ENCODE measurements around the gene AKT1.
"Not testable (repeated sequence)": the region's sequence is repeated elsewhere in the genome, so short reads cannot be mapped to it uniquely, and the experiment has no call there.

AKT1 gene

GRCh38 chr14:104824353-104824997, 28.9 kb upstream of the AKT1 start:
- Mint-ChIP-seq H3K4me3 (no peak overlapping the region), H3K27ac (no peak overlapping the region)
- intact Hi-C loops (cut with micrococcal nuclease), result no loop called here

DNA sequence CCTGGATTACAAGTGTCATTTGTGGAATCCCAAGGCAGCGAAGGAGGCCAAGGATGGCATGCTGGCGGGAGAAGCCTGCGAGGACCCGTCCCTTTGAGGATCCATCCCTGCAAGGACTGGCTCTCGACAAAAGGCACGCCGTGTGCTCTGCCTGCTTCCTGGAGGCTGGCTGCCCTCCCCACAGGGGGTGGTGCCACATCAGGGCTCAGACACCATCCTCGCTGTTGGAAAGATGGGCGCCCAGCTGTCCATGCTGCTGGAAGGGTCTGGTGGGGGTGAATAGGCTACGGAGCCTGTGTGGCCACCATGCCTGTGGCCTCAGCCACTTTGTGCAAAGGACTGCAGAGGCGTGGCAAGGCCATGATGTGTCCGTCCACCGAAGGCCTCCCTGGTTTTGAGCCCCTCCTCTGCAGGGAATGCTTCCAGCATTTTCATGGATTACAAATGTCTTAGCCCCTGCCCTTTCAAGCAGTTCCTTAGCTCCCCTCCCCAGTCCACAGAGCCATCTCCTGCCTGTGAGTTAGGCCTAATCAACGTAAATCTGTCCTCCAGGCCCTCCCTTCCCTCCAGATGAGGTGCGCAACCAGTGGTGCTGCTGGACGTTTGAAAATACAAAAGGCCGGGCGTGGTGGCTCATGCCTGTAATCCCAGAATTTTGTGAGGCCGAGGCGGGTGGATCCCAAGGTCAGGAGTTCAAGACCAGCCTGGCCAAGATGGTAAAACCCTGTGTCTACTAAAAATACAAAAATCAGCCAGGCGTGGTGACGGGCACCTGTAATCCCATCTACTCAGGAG, 27.5 kb upstream of the AKT1 start:
- intact Hi-C loops (cut with micrococcal nuclease), result no loop called here
- H3K27me3 Mint-ChIP-seq, result peaks cover 45% of the 10 kb centered on the region
- H3K36me3 Mint-ChIP-seq (ENCODE audit: low read depth), result peaks cover 6% of the 10 kb centered on the region
- H3K27ac Mint-ChIP-seq, result no peak overlapping the region
- peaks cover 23% of the 10 kb centered on the region for H3K4me1 Mint-ChIP-seq (ENCODE audit: low read depth)
- peaks cover 13% of the 10 kb centered on the region for H3K9me3 Mint-ChIP-seq
- no peak overlapping the region for H3K4me3 Mint-ChIP-seq

More at GRCh38 chr14:104824353-104824997, 28.9 kb upstream of the AKT1 start:
- Mint-ChIP-seq H3K27me3 (peaks cover 47% of the 10 kb centered on the region), H3K4me1 (ENCODE audit: low read depth) (peaks cover 24% of the 10 kb centered on the region), H3K36me3 (ENCODE audit: low read depth) (no peaks in the 10 kb centered on the region), H3K9me3 (peaks cover 13% of the 10 kb centered on the region)

DNA sequence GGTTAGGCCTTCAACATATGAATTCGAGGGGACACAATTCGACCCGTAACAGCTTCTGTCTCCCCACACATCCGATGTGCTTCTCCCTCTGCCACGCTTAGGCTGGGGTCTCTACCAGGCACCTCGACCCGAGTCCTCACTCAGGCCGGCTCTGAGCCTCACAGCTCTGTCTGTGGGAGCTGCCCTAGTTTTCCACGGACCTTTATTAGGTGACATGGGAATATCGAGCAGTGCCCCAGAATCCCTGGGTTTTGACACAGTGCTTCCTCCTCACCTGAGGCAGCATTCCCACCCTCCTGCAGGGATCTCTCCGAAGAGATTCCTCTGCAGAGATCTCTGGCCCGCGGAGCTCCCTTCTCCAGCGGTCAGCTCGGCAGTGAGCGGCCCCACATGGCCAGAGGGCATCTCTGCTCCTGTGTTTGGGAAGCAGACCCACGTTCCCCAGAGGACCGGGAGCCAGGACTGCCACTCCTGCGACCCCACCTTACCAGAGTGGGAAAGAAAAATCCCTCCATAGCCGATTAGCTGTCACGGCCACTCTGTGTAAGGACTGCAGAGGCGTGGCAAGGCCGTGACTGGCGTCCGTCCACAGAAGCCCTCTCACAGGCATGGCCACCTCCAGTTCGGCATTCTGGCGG, 26.5 kb upstream of the AKT1 start:
- Mint-ChIP-seq H3K4me1 (ENCODE audit: low read depth) (peaks cover 15% of the 10 kb centered on the region), H3K27ac (no peak overlapping the region), H3K9me3 (peaks cover 13% of the 10 kb centered on the region), H3K36me3 (ENCODE audit: low read depth) (peaks cover 7% of the 10 kb centered on the region), H3K27me3 (peaks cover 36% of the 10 kb centered on the region), H3K4me3 (no peak overlapping the region)
- intact Hi-C loops (cut with micrococcal nuclease), result no loop called here

- Mint-ChIP-seq H3K27ac (no peak overlapping the region), H3K4me1 (ENCODE audit: low read depth) (peaks cover 18% of the 10 kb centered on the region), H3K27me3 (peaks cover 32% of the 10 kb centered on the region), H3K36me3 (ENCODE audit: low read depth) (peaks cover 7% of the 10 kb centered on the region), H3K9me3 (peaks cover 13% of the 10 kb centered on the region), H3K4me3 (no peak overlapping the region)
- intact Hi-C loops (cut with micrococcal nuclease), result no loop called here
Measured at GRCh38 chr14:104821229-104821945, 25.8 kb upstream of the AKT1 start.

GRCh38 chr14:104820669-104821228, 25.2 kb upstream of the AKT1 start:
- Mint-ChIP-seq H3K4me3 (no peak overlapping the region), H3K4me1 (ENCODE audit: low read depth) (peaks cover 16% of the 10 kb centered on the region), H3K36me3 (ENCODE audit: low read depth) (peaks cover 13% of the 10 kb centered on the region), H3K27me3 (peaks cover 27% of the 10 kb centered on the region), H3K9me3 (peaks cover 13% of the 10 kb centered on the region), H3K27ac (no peak overlapping the region)
- intact Hi-C loops (cut with micrococcal nuclease), result no loop called here

DNA sequence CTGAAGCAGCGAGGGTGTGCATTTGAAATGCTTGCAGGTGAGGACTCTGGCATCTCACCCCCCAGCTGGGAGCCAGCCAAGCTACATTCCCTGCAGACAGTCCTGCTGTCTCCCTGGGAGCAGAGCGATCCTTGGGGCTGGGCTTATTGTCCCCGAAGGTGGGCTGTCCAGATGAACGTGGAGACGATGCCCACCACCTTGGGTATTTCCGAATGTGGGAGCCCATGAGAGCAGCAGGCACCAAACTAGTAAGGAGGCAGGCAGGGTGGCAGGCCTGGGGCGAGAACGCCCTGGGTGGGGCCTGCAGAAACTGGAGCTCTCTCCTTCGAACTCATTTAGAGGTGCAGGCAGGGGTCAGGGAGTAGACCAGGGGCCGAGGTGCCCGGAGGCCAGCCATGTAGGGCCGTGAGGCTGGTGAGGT, 23.8 kb upstream of the AKT1 start:
- intact Hi-C loops (cut with micrococcal nuclease), result no loop called here
- Mint-ChIP-seq H3K36me3 (ENCODE audit: low read depth) (peaks cover 20% of the 10 kb centered on the region), H3K4me3 (no peak overlapping the region), H3K4me1 (ENCODE audit: low read depth) (peaks cover 15% of the 10 kb centered on the region), H3K27me3 (peaks cover 13% of the 10 kb centered on the region), H3K27ac (no peak overlapping the region), H3K9me3 (peaks cover 6% of the 10 kb centered on the region)

DNA sequence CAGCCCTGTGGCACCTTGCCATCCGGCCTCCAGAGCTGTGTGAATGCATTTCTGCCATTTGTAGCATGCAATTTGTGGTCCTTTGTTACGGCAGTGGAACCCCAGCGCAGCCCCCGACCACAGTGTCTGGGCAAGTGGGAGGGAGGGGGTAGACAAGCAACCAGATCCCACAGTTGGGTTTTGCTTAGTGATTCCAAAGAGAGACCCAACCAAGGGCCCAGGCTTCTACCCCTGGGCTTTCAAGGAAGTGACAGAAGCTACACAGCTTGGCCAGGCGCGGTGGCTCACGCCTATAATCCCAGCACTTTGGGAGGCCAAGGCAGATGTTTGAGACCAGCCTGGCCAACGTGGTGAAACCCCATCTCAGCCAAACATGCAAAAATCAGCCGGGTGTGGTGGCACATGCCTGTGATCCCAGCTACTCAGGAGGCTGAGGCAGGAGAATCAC, 23.2 kb upstream of the AKT1 start:
- H3K27ac Mint-ChIP-seq, result no peak overlapping the region
- H3K4me3 Mint-ChIP-seq, result no peak overlapping the region
- H3K27me3 Mint-ChIP-seq, result peaks cover 7% of the 10 kb centered on the region
- H3K9me3 Mint-ChIP-seq, result no peaks in the 10 kb centered on the region
- H3K4me1 Mint-ChIP-seq (ENCODE audit: low read depth), result peaks cover 21% of the 10 kb centered on the region
- H3K36me3 Mint-ChIP-seq (ENCODE audit: low read depth), result peaks cover 26% of the 10 kb centered on the region
- intact Hi-C loops (cut with micrococcal nuclease), result no loop called here

DNA sequence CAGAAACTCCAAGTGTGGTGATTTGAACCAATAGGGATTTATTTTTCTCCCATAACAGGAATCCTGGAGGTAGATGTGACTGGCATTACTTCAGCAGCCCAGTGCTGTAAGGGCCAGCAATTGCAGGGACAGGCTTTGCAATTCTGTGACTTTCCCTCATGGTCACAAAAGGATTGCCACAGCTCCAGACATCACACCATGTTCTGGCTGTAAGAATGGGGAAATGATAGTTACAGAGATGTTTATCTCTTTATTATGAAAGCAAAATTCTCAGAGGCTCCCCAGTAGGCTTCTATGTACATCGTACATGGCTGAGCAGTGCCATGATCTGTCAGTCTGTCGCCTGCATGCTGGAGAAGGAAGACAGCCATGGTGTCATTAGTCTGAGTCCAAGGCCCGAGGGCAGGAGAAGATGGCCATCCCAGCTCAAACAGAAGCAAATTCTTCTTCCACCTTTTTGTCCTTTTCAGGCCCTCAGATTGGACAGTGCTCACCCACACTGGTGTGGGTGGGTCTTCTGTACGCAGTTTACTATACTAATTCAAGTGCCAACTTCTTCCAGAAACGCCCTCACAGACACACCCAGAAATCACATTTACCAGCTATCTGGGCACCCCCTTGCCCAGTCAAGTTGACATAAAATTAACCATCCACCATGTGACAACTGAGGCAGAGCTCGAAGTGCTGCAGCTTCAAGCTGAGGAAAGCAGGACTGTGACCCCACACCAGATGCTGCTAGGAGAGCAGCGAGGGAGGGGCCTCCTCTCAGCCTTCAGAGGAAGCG, 22.6 kb upstream of the AKT1 start:
- no peak overlapping the region for H3K27ac Mint-ChIP-seq
- intact Hi-C loops (cut with micrococcal nuclease), result no loop called here
- peaks cover 32% of the 10 kb centered on the region for H3K36me3 Mint-ChIP-seq (ENCODE audit: low read depth)
- H3K4me1 Mint-ChIP-seq (ENCODE audit: low read depth), result peaks cover 27% of the 10 kb centered on the region
- no peaks in the 10 kb centered on the region for H3K9me3 Mint-ChIP-seq
- H3K4me3 Mint-ChIP-seq, result no peak overlapping the region
- H3K27me3 Mint-ChIP-seq, result peaks cover 3% of the 10 kb centered on the region

- intact Hi-C loops (cut with micrococcal nuclease), result no loop called here
- Mint-ChIP-seq H3K4me3 (peak overlapping the region; percentile 97), H3K36me3 (ENCODE audit: low read depth) (peaks cover 32% of the 10 kb centered on the region), H3K27me3 (no peaks in the 10 kb centered on the region), H3K27ac (peak overlapping the region; percentile 93), H3K4me1 (ENCODE audit: low read depth) (peaks cover 27% of the 10 kb centered on the region), H3K9me3 (no peaks in the 10 kb centered on the region)
Measured at GRCh38 chr14:104816616-104816884, 21.0 kb upstream of the AKT1 start.

GRCh38 chr14:104814701-104815100, 19.2 kb upstream of the AKT1 start:
- H3K27me3 Mint-ChIP-seq; H3K9me3 Mint-ChIP-seq; intact Hi-C loops (cut with micrococcal nuclease): not testable (repeated sequence)
- Mint-ChIP-seq H3K4me1 (ENCODE audit: low read depth) (peaks cover 27% of the 10 kb centered on the region), H3K27ac (peak overlapping the region; percentile 93), H3K36me3 (ENCODE audit: low read depth) (peaks cover 32% of the 10 kb centered on the region), H3K4me3 (peak overlapping the region; percentile 97)

DNA sequence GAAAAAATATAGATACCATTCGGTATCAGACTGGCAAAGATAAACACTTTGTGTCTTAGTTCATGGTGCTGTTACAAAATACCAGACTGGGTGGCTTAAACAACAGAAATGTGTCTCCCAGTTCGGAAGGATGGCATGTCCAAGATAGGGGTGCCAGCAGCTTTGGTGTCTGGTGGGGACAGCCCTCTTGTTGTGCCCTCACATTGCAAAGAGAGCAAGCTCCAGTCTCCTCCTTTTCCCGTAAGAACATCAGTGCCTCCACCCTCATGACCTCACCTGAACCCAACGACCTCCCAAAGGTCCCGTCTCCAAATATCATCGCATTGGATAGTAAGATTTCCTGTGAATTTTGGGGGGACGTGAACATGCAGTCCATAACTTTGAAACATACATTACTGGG, 17.7 kb upstream of the AKT1 start:
- H3K36me3 Mint-ChIP-seq (ENCODE audit: low read depth), result peaks cover 28% of the 10 kb centered on the region
- no peaks in the 10 kb centered on the region for H3K27me3 Mint-ChIP-seq
- peaks cover 27% of the 10 kb centered on the region for H3K4me1 Mint-ChIP-seq (ENCODE audit: low read depth)
- H3K27ac Mint-ChIP-seq, result no peak overlapping the region
- no peak overlapping the region for H3K4me3 Mint-ChIP-seq
- intact Hi-C loops (cut with micrococcal nuclease), result no loop called here
- H3K9me3 Mint-ChIP-seq, result no peaks in the 10 kb centered on the region

DNA sequence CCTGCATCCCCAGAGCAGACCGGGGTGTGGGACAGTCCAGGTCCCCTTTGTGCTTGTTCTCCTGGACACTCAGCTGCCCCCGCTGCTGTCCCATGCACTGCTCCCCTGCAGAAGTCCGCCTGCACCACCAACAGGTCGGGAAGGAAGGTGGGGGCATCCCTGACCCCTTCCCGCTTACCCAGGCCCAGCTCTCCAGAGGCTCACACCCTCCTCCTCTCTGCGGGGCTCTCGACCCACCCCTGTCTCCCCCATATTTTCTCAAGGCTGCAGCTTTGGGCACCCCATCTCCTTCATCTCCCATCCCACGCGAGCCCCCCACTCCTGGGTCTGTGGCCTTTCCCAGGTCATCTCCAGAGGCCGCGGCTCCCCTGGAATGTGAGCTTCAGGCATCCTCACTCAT, 14.8 kb upstream of the AKT1 start:
- no peak overlapping the region for H3K4me3 Mint-ChIP-seq
- intact Hi-C loops (cut with micrococcal nuclease), result no loop called here

GRCh38 chr14:104808456-104808855, 12.9 kb upstream of the AKT1 start:
- Mint-ChIP-seq H3K36me3 (ENCODE audit: low read depth) (peaks cover 3% of the 10 kb centered on the region), H3K4me1 (ENCODE audit: low read depth) (peaks cover 28% of the 10 kb centered on the region), H3K4me3 (no peak overlapping the region), H3K27me3 (peaks cover 4% of the 10 kb centered on the region), H3K27ac (no peak overlapping the region), H3K9me3 (no peaks in the 10 kb centered on the region)
- intact Hi-C loops (cut with micrococcal nuclease), result no loop called here

More for the DNA sequence above, 14.8 kb upstream of the AKT1 start:
- peaks cover 29% of the 10 kb centered on the region for H3K4me1 Mint-ChIP-seq (ENCODE audit: low read depth)
- H3K27ac Mint-ChIP-seq, result no peak overlapping the region
- H3K9me3 Mint-ChIP-seq, result no peaks in the 10 kb centered on the region
- peaks cover 4% of the 10 kb centered on the region for H3K27me3 Mint-ChIP-seq
- H3K36me3 Mint-ChIP-seq (ENCODE audit: low read depth), result peaks cover 15% of the 10 kb centered on the region

All from dendritic cell treated with granulocyte-macrophage colony-stimulating factor and Interleukin-4, amounts not matched to agents 40 ng/mL and 50 ng/mL, for 4 days (primary cell).